Jurkat, Clone E6-1 (cell line): ENCODE results near the gene IL4I1.
A peak's percentile ranks its signal among the peaks of the same experiment; 100 is the strongest.

Experiments used
- DNase-seq: peaks from one replicate; pipeline ENCODE4 v3.0.0-alpha.2; 2011; ENCODE audit warnings: low read depth, low spot score
- H3K4me3 ChIP-seq: 2 replicates; pipeline ENCODE4 v1.5.1; 2011; ENCODE audit warnings: mild to moderate bottlenecking, low read length, control low read depth, moderate library complexity

IL4I1 gene

DNA sequence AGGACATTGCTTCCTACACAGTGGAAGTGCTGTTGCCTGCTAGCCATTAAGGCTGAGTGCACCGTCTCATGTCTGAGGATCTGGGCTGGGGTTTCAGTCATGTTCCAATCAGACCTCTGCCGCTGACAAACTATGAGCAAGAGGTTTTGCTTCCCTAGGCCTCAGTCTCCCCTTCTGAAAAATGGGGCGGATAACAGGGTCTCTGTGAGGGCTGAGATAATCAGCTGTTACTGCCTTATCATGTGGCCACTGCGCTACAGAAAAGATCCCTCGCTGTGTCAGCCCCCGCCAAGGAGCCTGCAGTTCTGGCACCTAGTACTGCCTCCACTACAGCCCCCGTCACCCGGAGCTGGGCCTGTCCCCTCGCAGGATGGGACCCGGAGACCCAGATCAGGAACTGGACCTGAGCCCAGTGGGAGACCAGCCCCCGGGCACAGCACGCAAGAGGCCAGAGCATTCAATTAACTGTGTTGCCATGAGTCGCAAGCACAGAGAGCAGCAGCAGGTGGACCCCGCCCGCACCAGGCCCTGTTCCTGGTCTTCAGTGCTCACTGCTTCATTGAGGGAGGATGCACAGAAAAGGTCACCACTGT, 26.3 kb downstream of the IL4I1 start:
- DNase-seq = no peak
- H3K4me3 ChIP-seq = peak overlapping the region; percentile 60

- H3K4me3 ChIP-seq = peak overlapping the region; percentile 60
- peak; percentile 100 for DNase-seq
Observed at GRCh38 chr19:49869484-49870308, 27.0 kb downstream of the IL4I1 start.

DNA sequence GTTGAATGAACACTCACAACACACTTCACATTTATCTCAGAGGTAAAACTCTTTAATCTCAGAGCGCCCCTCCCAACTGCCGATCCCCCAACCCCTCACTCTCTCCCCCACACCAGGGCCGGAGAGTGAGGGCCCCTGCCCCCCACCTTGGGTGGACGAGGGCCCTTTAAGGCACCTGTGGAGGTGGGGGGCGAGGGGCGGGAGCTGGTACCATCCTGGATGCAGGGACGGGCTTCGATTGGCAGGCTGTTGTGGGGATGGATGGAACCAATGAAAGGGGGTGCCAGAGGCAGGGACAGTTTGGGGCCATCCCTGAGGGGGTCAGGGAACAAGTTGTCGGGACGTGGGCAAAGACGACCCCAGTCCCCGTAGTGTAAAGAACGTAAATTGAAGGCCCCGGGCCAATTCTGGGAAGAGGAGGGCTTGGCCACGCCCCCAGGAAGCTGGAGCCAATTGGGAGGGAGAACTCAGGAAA, 27.6 kb downstream of the IL4I1 start:
- DNase-seq = no peak
- H3K4me3 ChIP-seq = peak overlapping the region; percentile 60

GRCh38 chr19:49866933-49867782, 29.5 kb downstream of the IL4I1 start, which contains the start of gene PNKP:
TSS of gene PNKP (minus strand) at chr19:49867576. CDS start at chr19:49867204, 372 bp downstream.
- peak within 1 kb of the TSS; percentile 90 for H3K4me3 ChIP-seq
- DNase-seq = peak; percentile 91

- DNase-seq = no peak
- no peak overlapping the region for H3K4me3 ChIP-seq
Observed at GRCh38 chr19:49864890-49865289, 31.8 kb downstream of the IL4I1 start.

DNA sequence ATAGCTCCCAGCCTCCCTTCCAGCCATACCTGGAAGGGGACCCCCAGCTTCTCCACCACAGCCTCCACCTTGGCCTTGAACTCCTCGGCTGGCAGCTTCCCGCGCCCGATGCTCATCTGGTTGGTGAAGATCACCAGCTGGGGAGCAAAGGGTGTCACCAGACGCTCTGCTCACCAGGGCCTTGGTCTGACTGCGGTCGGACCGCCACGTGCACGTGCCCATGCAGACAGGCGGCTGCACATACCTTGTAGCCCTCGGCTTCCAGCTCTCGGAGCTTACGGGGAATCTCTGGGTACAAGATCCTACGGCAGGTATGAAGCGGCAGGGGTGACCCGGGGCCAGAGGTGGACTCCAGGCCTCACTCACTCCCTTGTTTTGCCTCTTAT, 32.8 kb downstream of the IL4I1 start:
- no peak for DNase-seq
- H3K4me3 ChIP-seq = no peak overlapping the region

DNA sequence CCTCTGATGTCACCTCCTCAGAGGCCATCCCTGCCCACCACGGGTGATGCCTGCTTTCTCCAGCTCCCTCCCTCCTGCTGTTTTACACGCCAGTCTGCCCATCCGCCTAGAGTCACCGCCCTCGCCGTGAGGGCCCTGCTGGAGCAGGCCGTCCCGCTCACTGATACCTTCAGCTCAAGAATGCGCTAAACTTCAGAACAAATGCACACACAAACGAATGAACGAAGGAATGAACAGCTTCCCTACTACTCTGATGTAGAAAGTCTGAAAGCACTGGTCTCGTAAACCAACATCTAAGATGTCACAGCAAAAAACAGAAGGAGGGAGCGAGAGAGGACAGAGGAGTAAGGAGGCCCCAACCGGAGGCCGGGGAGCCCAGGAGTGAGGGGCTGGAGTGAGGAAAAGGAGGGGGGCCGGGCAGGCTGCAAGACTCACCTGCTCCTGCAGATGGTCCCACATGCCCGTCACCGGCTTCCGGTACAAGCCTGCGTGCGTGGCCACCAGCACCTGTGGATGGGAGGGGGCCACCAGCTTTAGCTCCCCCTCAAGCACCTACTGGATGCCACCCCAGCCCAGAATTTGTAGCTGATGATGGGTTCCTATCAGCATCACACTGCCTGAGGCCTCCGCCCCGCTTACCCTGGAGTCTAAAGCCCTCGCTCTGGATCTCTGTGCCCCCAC, 33.3 kb downstream of the IL4I1 start:
- DNase-seq = no peak
- no peak overlapping the region for H3K4me3 ChIP-seq

- no peak for DNase-seq
- no peak overlapping the region for H3K4me3 ChIP-seq
Observed at GRCh38 chr19:49862391-49863253, 34.1 kb downstream of the IL4I1 start.

DNA sequence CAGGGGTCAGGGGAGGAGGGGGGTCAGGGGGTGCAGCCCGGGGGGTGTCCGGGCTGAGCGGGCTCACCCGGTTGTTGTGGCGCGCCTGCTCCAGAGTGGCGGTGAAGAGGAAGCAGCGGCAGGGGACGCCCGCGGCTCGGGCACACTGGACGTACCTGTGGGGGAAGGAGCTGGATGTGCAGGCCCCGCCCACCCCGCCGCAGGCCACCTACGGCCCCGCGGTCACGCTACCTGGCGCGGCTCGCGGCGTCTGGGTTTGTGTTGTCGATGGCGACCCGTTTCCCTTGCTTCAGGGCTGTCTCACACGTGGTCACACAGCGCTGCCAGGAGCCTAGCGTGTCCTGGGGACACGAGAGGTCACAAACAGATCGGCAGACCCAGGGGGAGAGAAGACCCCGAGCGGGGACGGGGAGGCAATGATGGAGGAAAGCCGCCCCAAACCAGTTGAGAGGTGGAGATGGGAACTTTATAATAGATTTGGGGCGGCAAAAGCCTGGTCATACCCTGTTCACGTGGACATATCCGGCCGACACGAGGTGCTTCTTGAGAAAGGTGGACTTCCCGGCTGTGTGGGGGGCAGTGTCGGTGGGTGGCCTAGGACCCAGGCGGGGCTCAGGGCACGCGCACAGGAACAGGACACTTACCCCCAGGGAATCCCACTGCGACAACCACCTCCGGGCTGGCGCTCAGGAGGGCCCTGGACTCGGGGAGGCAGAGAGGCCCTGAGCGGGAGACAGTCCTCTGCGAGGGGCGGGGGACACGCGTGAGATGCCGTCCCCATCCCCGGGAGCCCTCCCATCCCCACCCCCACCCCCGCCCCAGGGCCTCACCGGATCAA, 34.9 kb downstream of the IL4I1 start:
- H3K4me3 ChIP-seq = no peak overlapping the region
- DNase-seq = no peak

DNA sequence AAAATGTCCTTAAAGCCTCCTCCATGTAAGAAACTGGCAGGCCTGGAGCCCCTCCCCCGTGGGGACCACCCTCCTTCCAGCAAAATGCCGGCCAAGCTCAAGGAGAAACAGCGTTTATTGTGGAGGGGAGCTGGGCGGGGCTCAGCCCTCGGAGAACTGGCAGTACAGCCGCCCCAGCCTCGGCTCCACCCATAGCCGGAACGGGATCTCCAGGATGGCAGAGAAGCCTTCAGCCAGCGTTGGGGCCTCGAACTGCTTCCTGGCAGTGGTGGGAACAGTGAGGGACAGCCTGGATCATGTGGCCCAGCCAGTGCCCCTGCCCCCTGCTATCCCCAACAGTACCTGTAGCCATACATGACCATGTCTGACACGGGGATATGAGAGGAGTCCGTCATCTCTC, 35.6 kb downstream of the IL4I1 start:
- DNase-seq = no peak
- no peak overlapping the region for H3K4me3 ChIP-seq

GRCh38 chr19:49860336-49861102, 36.2 kb downstream of the IL4I1 start:
- no peak for DNase-seq
- H3K4me3 ChIP-seq = no peak overlapping the region

- H3K4me3 ChIP-seq = no peak overlapping the region
- DNase-seq = no peak
Observed at GRCh38 chr19:49859682-49860335, 36.9 kb downstream of the IL4I1 start.

- no peak overlapping the region for H3K4me3 ChIP-seq
- DNase-seq = no peak
Observed at GRCh38 chr19:49858088-49858985, 38.4 kb downstream of the IL4I1 start.

DNA sequence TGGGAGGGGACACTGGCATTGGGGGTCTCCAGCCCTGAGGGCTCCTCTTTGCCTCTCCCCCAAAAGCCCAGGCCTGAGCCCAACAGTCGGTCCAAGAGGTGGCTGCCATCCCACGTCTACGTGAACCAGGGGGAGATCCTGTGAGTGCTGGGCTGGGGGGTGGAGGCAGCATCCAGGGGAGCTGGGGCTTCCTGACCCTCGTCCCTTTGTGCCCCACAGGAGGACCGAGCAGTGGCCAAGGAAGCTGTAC, 38.9 kb downstream of the IL4I1 start:
- no peak for DNase-seq
- no peak overlapping the region for H3K4me3 ChIP-seq

DNA sequence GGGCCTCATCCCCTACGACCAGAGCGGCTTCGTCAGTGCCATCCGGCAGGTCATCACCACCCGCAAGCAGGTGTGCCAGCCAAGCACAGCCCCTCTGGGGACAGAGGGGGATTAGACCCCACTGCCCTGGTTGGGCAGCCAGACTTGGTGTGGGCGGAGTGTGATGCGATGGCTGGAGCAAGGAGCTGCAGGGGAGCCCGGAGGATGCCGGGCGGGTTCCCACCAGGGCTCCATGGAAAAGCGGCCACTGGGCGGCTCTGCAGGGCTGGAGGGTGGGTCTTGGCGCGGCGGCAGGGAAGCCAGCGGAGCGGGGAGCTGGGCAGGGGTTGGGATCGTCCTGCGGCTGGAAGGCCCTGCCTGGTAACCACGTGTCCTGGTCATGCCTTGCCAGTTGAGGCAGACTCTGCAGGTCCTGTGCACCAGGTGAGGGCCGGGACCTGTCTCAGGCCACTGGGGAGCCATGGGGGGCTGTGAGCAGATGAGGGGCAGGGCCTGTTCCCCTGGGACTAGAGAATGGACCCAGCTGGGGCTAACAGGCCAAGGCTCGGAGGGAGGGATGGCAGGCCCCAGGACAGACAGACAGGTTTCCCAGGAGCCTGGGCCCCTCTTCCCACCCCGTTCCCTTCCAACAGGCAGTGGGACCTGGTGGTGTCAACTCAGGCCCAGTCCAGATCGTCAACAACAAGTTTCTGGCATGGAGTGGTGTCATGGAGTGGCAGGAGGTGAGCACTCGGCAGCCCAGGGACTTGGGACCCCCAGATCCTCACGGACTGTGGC, 39.4 kb downstream of the IL4I1 start:
- no peak overlapping the region for H3K4me3 ChIP-seq
- DNase-seq = no peak
